ENCODE data around the gene UBASH3B. TPM values are rescaled to one million over a fixed set of nuclear protein-coding genes. Genes with fewer than 3 reads are reported as not detected.

Gene UBASH3B
- total RNA-seq, 4 donors from 2014 or later = 1.8 to 6.6 (median 3.4) TPM

DNA sequence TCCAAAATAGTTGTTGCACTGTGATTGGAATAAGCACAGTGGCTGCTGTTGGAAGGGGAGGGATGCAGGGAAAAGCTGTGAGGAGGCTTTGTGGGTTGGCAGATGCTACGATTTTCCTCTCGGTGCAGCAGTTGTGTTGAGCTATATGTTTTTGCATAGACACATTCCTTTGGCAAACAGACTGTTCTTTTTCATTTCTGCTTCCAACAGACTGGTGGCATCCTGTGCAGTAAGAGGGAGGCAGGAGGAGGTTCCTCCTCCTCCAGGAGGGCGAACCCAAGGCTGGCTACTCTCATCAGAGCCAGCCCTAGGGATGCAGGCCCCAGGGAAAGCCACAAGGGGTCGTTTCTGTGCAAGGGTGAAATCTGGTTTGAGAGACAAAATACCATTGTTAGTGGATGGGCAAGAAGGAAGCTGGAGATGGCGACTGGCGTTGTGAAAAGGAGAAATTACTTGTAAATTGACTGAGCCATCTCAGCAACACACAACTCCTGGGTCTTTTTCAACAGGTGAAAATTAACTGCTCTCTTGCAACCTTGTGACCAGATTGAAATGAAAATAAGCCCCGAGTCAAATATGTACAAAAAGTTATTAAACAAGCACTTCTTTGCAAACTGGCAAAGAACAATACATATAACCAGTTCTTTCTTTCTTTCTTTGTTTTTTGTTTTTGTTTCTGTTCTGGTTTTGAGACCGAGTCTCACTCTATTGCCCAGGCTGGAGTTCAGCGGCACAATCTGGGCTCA, 26.5 kb upstream of the UBASH3B start:
- WGBS, 2 donors (ENCODE audit: low coverage in 1 of 2) = 35 to 42% methylated on average over 5 to 8 of the region's 9 CpGs

DNA sequence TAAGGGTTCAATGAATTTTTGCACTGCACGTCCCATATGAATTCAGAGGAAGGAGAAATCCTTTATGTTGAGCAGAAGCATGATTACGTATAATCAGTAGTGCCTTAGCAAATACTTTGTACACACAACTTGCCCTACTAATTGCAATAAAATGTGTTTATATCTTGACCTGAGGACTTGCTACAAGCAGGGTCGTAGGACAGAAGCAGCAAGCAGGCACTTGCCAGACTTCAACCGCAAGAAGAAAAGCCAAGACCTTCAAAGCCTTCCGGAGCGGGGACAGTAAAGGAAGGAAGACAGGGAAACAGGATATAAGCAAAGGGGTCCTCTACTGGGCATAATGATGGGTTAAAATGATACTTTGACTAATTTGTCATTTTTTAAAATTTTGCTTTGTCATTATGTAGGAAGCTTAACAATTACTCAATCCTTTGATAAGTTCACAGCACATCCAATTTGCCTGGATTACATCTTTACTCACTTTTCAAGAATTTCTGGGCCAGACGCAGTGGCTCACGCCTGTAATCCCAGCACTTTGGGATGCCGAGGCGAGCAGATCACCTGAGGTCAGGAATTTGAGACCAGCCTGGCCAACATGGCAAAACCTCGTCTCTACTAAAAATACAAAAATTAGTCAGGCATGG, 23.2 kb upstream of the UBASH3B start:
- Histone ChIP-seq H3K9me3 (no peaks in the 10 kb centered on the region), H3K4me1 (no peaks in the 10 kb centered on the region), H3K27me3 (peaks cover 20% of the 10 kb centered on the region), H3K4me3 (no peak overlapping the region), H3K27ac (no peak overlapping the region), H3K36me3 (no peaks in the 10 kb centered on the region)
- 51 to 85% methylated on average over 5 to 11 of the region's 11 CpGs for WGBS, 2 donors (ENCODE audit: low coverage in 1 of 2)
- TF ChIP-seq EP300 (IDR thresholded peaks at IDR 0.05) (no peak), POLR2A (IDR thresholded peaks at IDR 0.05) (no peak), POLR2AphosphoS5 (IDR thresholded peaks at IDR 0.05) (no peak)
- TF ChIP-seq, protein P1, sequence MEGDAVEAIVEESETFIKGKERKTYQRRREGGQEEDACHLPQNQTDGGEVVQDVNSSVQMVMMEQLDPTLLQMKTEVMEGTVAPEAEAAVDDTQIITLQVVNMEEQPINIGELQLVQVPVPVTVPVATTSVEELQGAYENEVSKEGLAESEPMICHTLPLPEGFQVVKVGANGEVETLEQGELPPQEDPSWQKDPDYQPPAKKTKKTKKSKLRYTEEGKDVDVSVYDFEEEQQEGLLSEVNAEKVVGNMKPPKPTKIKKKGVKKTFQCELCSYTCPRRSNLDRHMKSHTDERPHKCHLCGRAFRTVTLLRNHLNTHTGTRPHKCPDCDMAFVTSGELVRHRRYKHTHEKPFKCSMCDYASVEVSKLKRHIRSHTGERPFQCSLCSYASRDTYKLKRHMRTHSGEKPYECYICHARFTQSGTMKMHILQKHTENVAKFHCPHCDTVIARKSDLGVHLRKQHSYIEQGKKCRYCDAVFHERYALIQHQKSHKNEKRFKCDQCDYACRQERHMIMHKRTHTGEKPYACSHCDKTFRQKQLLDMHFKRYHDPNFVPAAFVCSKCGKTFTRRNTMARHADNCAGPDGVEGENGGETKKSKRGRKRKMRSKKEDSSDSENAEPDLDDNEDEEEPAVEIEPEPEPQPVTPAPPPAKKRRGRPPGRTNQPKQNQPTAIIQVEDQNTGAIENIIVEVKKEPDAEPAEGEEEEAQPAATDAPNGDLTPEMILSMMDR (IDR thresholded peaks at IDR 0.05) = no peak
- ATAC-seq = no peak

More for the DNA sequence above, 26.5 kb upstream of the UBASH3B start:
- Histone ChIP-seq H3K4me3 (no peak overlapping the region), H3K27me3 (peaks cover 20% of the 10 kb centered on the region), H3K9me3 (no peaks in the 10 kb centered on the region), H3K36me3 (no peaks in the 10 kb centered on the region), H3K27ac (no peak overlapping the region), H3K4me1 (no peaks in the 10 kb centered on the region)
- ATAC-seq = peak; percentile 62
- TF ChIP-seq EP300 (IDR thresholded peaks at IDR 0.05) (no peak), POLR2A (IDR thresholded peaks at IDR 0.05) (no peak), POLR2AphosphoS5 (IDR thresholded peaks at IDR 0.05) (no peak)
- TF ChIP-seq, protein P1 (IDR thresholded peaks at IDR 0.05) = peak; percentile 56 to 90 (median 70)

DNA sequence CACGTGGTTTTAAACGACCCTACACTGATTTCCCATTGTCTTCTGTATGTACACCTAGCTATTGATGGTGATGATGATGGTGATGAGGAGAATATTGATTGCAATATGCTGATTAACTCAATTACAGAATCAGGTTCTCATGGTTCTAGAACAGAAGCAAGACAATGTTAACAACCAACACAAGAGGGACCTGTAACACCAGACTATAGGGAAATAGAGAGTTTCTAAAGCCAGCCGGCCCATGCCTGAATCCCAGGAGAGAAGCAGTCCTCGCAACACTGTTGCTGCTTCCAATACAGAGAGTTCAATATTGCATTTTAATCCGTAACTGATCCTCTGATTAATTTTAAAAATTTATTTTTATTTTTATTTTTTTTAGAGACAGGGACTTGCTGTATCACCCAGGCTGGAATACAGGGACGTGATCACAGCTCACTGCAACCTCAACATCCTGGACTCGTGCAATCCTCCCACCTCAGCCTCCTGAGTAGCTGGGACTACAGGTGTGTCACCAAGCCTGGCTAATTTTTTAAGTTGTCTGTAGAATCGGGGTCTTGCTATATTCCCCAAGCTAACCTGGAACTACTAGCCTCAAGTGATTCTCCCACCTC, 22.2 kb upstream of the UBASH3B start:
- Histone ChIP-seq H3K4me1 (no peaks in the 10 kb centered on the region), H3K9me3 (no peaks in the 10 kb centered on the region), H3K36me3 (no peaks in the 10 kb centered on the region), H3K4me3 (no peak overlapping the region), H3K27ac (no peak overlapping the region), H3K27me3 (peaks cover 20% of the 10 kb centered on the region)
- 40 to 47% methylated on average over 7 of the region's 8 CpGs for WGBS, 2 donors (ENCODE audit: low coverage in 1 of 2)
- no peak for TF ChIP-seq EP300 (IDR thresholded peaks at IDR 0.05)
- no peak for TF ChIP-seq POLR2A (IDR thresholded peaks at IDR 0.05)
- TF ChIP-seq, protein P1 (IDR thresholded peaks at IDR 0.05) = peak in 3 of 4 experiments; percentile 29 to 47 (median 40)
- TF ChIP-seq POLR2AphosphoS5 (IDR thresholded peaks at IDR 0.05) = no peak
- no peak for ATAC-seq

DNA sequence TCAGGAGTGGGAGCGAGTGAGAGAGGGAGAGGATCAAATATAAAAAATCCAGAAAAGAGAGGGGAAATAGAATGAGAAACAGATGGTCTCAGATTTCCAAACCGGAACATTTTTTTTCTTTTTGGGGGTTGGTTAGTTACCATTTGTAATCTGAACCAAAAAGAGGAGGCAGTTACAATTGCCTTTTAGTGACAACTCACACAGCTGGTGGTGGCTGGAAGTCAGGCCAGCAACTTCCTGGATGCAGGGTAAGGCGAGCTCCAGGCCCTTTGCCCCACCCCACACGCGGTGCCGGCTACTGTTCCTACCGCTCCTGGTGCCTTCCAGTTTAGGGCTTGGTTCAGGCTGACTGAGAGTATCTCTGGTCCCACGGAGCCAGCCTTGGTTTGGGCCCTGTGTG, 21.0 kb upstream of the UBASH3B start:
- Histone ChIP-seq H3K27me3 (peaks cover 20% of the 10 kb centered on the region), H3K9me3 (no peaks in the 10 kb centered on the region), H3K4me1 (no peaks in the 10 kb centered on the region), H3K27ac (no peak overlapping the region), H3K36me3 (no peaks in the 10 kb centered on the region), H3K4me3 (no peak overlapping the region)
- no peak for ATAC-seq
- TF ChIP-seq, protein P1 (IDR thresholded peaks at IDR 0.05) = no peak
- TF ChIP-seq POLR2A (IDR thresholded peaks at IDR 0.05) = no peak
- TF ChIP-seq EP300 (IDR thresholded peaks at IDR 0.05) = no peak
- TF ChIP-seq POLR2AphosphoS5 (IDR thresholded peaks at IDR 0.05) = no peak
- 50 to 64% methylated on average over 2 to 6 of the region's 8 CpGs for WGBS, 2 donors (ENCODE audit: low coverage in 1 of 2)

Data from gastroesophageal sphincter (tissue), 4 donors.